ENCODE measurements around the gene SLC9A5. TPM values are rescaled to one million over a fixed set of nuclear protein-coding genes. Genes with fewer than 3 reads are reported as not detected.

Gene SLC9A5
- total and polyA plus RNA-seq, 2 experiments from 2014 or later, result 4.5 to 5.4 TPM

- H3K4me3 Mint-ChIP-seq, result peak overlapping the region; percentile 38; the same call in 1 of the 3 replicates
- Histone ChIP-seq H3K4me1 (ENCODE audit: insufficient read depth) (peaks cover 7% of the 10 kb centered on the region), H3K79me2 (replicated peaks; ENCODE audit: insufficient read depth) (no peaks in the 10 kb centered on the region; the same call in 1 of the 2 replicates), H3K36me3 (ENCODE audit: insufficient read depth) (peaks cover 6% of the 10 kb centered on the region; the same call in 1 of the 2 replicates), H3K27ac (ENCODE audit: low read depth) (0 out of 2 replicates have a peak overlapping the region, but pooled peaks have one; percentile 19), H3K9me2 (ENCODE audit: insufficient read depth) (no peaks in the 10 kb centered on the region), H3F3A (replicated peaks; ENCODE audit: low read depth) (0 out of 2 replicates have a peak, but pooled peaks cover 9% of the 10 kb centered on the region), H3K4me2 (no peak overlapping the region), H3K27me3 (ENCODE audit: insufficient read depth) (no peaks in the 10 kb centered on the region), H3K4me3 (0 out of 2 replicates have a peak overlapping the region, but pooled peaks have one; percentile 17), H2AFZ (no peak overlapping the region), H4K20me1 (replicated peaks; ENCODE audit: insufficient read depth) (no peaks in the 10 kb centered on the region)
- peak overlapping the region; percentile 61 for H3K27ac Mint-ChIP-seq
- H3K4me1 Mint-ChIP-seq, result peaks cover 28% of the 10 kb centered on the region
- H3K36me3 Mint-ChIP-seq (ENCODE audit: low read depth), result peaks cover 52% of the 10 kb centered on the region
- peak; percentile 83 for ATAC-seq
- peaks cover 7% of the 10 kb centered on the region for H3K27me3 Mint-ChIP-seq (ENCODE audit: insufficient read depth, low read depth, poor library complexity)
- TF ChIP-seq JUNB (IDR thresholded peaks at IDR 0.05; ENCODE audit: unreplicated experiment) (no peak), CTCF (conservative IDR thresholded peaks at IDR 0.05; ENCODE audit: low read depth in 2 of 2) (no peak), ZNF462 (CRISPR knock-in tag; IDR thresholded peaks at IDR 0.05) (no peak), STAT1 (IDR thresholded peaks at IDR 0.05; ENCODE audit: unreplicated experiment) (no peak), NANOG (IDR thresholded peaks at IDR 0.05; ENCODE audit: borderline replicate concordance) (no peak), ZNF114 (CRISPR knock-in tag; IDR thresholded peaks at IDR 0.05) (no peak), ZNF331 (CRISPR knock-in tag; IDR thresholded peaks at IDR 0.05; ENCODE audit: low read depth) (no peak), REST (IDR thresholded peaks at IDR 0.05; ENCODE audit: unreplicated experiment) (no peak), POLR2AphosphoS5 (IDR thresholded peaks at IDR 0.05; ENCODE audit: low read depth) (no peak), CREB1 (CRISPR knock-in tag; IDR thresholded peaks at IDR 0.05; ENCODE audit: low read depth) (no peak), EZH2 (IDR thresholded peaks at IDR 0.05; ENCODE audit: low read depth, unreplicated experiment) (no peak), EZH2phosphoT487 (IDR thresholded peaks at IDR 0.05; ENCODE audit: unreplicated experiment) (no peak), ETS1 (IDR thresholded peaks at IDR 0.05) (no peak)
- no peaks in the 10 kb centered on the region; the same call in 2 of the 3 replicates for H3K9me3 Mint-ChIP-seq
- DNase-seq (ENCODE audit: low spot score), result peak; percentile 90
Measured at GRCh38 chr16:67236563-67237395, 12.0 kb upstream of the SLC9A5 start.
